ENCODE measurements around the gene ARSG.

DNA sequence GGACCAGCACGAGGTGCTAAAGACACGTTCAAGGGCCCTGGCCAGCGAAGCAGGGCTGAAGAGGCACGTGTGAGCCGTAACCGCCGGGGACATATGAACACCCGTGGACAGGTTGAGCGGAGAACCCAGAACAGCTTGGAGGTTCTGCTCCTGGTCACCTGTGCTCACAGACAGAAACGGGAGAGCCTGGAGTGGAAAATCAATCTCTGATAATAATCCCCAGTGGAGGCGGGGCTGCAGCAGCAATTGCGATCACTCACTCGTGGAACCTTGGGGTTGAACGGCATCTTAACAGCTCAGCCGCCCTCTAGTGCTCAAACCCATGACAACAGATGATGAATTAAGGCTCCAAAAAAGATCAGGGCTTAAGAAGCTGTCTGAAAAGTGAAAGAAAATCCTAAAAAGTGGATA lies 140.4 kb downstream of the ARSG start:
- TF ChIP-seq, protein P1, sequence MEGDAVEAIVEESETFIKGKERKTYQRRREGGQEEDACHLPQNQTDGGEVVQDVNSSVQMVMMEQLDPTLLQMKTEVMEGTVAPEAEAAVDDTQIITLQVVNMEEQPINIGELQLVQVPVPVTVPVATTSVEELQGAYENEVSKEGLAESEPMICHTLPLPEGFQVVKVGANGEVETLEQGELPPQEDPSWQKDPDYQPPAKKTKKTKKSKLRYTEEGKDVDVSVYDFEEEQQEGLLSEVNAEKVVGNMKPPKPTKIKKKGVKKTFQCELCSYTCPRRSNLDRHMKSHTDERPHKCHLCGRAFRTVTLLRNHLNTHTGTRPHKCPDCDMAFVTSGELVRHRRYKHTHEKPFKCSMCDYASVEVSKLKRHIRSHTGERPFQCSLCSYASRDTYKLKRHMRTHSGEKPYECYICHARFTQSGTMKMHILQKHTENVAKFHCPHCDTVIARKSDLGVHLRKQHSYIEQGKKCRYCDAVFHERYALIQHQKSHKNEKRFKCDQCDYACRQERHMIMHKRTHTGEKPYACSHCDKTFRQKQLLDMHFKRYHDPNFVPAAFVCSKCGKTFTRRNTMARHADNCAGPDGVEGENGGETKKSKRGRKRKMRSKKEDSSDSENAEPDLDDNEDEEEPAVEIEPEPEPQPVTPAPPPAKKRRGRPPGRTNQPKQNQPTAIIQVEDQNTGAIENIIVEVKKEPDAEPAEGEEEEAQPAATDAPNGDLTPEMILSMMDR (IDR thresholded peaks at IDR 0.05; ENCODE audit: poor library complexity, severe bottlenecking): peak; percentile 56
- TF ChIP-seq EZH2 (IDR thresholded peaks at IDR 0.05; ENCODE audit: borderline replicate concordance, insufficient read depth, low read length, poor library complexity, severe bottlenecking) (no peak), TAF1 (IDR thresholded peaks at IDR 0.05; ENCODE audit: low read depth) (no peak), EP300 (conservative IDR thresholded peaks at IDR 0.05; ENCODE audit: poor library complexity, severe bottlenecking) (no peak), RAD21 (conservative IDR thresholded peaks at IDR 0.05) (peak; percentile 49)
- TF ChIP-seq, protein P2, sequence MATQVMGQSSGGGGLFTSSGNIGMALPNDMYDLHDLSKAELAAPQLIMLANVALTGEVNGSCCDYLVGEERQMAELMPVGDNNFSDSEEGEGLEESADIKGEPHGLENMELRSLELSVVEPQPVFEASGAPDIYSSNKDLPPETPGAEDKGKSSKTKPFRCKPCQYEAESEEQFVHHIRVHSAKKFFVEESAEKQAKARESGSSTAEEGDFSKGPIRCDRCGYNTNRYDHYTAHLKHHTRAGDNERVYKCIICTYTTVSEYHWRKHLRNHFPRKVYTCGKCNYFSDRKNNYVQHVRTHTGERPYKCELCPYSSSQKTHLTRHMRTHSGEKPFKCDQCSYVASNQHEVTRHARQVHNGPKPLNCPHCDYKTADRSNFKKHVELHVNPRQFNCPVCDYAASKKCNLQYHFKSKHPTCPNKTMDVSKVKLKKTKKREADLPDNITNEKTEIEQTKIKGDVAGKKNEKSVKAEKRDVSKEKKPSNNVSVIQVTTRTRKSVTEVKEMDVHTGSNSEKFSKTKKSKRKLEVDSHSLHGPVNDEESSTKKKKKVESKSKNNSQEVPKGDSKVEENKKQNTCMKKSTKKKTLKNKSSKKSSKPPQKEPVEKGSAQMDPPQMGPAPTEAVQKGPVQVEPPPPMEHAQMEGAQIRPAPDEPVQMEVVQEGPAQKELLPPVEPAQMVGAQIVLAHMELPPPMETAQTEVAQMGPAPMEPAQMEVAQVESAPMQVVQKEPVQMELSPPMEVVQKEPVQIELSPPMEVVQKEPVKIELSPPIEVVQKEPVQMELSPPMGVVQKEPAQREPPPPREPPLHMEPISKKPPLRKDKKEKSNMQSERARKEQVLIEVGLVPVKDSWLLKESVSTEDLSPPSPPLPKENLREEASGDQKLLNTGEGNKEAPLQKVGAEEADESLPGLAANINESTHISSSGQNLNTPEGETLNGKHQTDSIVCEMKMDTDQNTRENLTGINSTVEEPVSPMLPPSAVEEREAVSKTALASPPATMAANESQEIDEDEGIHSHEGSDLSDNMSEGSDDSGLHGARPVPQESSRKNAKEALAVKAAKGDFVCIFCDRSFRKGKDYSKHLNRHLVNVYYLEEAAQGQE (IDR thresholded peaks at IDR 0.05; ENCODE audit: borderline replicate concordance): no peak
